Fibroblast of skin of left quadriceps (primary cell): Measurements from ENCODE around the gene ZSCAN32.

Source experiments
- DNase-seq, 2 experiments: peaks; one replicate each; pipeline ENCODE4 v3.0.0-alpha.2; 2013; ENCODE audit warnings: low read depth in 2 of 2

Gene ZSCAN32

GRCh38 chr16:3400779-3401688 lies at the start of gene ZSCAN32, which contains the start of gene ZNF174:
Gene ZSCAN32 (minus strand): TSS chr16:3401004. CDS start chr16:3397557, 3,447 bp downstream.
Gene ZNF174 (plus strand): TSS chr16:3401215. CDS start chr16:3402005, 790 bp downstream.
- peak; percentile 97 to 98 for DNase-seq

GRCh38 chr16:3444032-3444388 lies 43.2 kb upstream of the ZSCAN32 start:
- DNase-seq, result peak; percentile 27 to 28

DNA sequence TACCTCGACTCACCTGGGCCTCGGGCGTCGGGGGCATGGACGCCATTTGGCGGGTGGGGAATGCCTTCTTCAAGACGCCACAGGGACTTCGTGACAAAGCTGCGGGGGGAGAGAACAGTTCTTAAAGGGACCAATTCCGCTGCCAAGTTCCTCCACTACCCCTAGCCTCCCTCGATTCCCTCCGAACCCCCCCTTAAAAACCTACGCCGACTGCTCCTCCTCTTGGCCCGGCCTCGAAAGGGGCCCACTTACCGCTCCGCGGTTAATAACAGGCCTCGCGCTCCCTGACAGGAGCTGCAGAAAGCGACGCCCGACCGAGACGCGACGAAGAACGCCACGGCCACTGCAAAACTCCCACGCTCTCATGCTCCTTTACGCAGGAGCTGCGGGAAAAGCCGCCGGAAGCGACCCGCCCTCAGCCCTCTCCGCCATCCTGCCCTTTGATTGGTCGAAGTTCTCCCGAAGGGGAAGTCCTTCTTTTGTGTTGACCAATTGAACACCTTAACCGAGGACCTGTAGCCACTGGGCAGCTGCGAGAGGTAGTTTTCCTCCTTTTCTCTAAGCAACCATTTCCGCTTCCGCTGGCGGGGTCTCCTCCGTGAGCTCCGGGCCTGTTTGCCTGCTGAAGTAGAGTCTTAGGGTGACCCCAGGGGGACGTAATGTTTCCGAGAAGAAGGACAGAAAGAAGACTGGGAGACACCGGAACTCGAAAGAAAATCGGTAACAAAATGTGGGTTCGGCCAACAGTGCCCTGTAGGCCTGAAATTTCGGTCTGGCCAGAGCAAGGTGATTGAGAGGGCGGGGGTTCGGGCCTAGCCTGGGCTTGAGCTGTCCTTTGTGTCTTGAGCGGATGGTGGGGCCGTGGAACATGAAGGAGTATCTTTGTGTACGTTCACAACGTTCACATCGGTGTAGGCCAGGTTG lies 42.6 kb upstream of the ZSCAN32 start, which contains the start of the genes NAA60 and ZNF597:
Gene NAA60, plus strand, starts transcription at position 573 of the 924 bp plus-strand sequence. CDS start 32,548 bp downstream, outside the sequence.
Gene ZNF597, minus strand, starts transcription at position 397 of the 924 bp plus-strand sequence. Its CDS starts 351 bp downstream, at position 46.
- DNase-seq, result peak; percentile 83

DNA sequence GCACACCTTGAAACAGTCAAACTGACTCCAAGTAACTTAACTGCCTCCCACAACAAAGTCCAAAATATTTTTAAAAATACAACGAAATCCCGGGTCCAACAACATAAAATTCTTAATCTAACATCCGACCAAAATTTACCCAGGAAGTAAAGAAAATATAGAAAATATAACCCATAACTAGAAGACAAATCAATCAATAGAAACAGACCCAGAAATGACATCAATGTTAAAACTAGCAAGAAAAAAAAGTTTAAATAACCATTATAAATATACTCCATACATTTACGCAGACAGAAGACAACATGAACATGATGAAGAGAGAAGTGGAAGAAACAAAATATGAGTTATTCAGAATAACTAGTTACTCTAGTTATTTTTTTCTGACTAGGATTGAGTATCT lies 38.8 kb upstream of the ZSCAN32 start:
- DNase-seq, result no peak

DNA sequence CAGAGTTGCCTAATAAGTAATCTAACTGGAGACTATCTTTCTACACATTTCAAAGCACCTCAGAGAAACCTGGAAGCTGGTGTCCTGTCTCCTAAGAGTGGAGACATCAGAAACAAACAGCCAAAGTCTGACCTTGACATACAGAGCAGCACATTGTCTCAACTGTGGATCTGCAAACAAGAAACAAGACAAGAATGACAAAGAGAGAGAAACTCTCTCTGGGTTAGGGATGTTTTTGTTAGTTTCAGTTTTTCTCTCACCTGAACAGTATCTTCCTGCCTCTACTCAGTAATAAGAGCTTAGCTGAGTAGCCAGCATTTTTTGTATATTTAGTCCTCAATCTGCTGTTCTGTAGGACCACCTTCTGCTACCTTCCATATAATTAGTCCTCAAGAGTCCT lies 33.6 kb upstream of the ZSCAN32 start:
- DNase-seq, result no peak

GRCh38 chr16:3431779-3432219 lies 31.0 kb upstream of the ZSCAN32 start:
- DNase-seq, result no peak

- DNase-seq, result no peak
Measured at GRCh38 chr16:3413730-3414379, 13.1 kb upstream of the ZSCAN32 start.

DNA sequence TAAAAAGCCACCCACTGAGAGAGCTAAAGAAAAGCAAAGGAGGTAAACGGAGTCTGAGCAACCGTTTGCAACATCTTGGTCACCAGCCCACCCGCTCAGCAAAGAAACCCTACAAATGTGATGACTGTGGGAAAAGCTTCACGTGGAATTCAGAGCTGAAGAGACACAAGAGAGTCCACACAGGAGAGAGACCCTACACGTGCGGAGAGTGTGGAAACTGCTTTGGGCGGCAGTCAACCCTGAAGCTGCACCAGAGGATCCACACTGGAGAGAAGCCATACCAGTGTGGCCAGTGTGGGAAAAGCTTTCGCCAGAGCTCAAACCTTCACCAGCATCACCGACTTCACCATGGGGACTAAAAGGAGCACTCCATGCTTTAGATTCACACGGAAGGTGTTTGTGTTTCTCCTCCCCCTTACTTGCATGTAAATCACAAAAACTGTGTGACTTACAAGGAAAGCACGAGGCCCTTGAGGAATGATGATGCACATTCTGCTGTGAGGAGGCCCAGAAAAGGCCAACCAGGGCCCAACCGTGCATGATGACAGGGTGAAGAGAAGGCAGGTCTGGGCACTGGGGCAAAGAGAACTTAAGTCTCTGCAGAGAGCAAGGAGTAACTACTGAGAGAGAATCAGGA lies 7.9 kb upstream of the ZSCAN32 start:
- no peak for DNase-seq

DNA sequence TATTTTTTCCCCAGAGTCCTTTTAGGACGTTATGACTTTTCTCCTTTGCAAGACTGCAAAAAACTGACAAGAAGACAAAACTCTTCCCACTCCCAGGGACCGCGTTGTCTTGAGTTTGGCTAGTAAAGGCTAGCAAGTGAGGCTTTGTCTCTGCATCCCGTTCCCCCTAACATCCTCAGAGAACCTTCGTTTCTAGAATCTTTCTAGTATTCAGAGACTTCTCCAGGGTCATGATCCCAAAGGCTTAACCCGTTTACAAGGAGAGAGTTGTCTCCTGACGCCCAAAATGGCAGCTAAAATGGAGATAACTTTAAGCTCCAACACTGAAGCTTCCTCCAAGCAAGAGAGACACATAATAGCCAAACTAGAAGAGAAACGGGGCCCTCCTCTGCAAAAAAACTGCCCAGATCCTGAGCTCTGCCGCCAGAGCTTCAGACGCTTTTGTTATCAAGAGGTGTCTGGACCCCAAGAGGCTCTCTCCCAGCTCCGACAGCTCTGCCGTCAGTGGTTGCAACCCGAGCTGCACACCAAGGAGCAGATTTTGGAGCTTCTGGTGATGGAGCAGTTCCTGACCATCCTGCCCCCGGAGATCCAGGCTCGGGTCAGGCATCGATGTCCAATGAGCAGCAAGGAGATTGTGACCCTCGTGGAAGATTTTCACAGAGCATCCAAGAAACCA lies 1.1 kb upstream of the ZSCAN32 start:
- no peak for DNase-seq

GRCh38 chr16:3400446-3400778 lies 392 bp downstream of the ZSCAN32 start:
- no peak for DNase-seq

DNA sequence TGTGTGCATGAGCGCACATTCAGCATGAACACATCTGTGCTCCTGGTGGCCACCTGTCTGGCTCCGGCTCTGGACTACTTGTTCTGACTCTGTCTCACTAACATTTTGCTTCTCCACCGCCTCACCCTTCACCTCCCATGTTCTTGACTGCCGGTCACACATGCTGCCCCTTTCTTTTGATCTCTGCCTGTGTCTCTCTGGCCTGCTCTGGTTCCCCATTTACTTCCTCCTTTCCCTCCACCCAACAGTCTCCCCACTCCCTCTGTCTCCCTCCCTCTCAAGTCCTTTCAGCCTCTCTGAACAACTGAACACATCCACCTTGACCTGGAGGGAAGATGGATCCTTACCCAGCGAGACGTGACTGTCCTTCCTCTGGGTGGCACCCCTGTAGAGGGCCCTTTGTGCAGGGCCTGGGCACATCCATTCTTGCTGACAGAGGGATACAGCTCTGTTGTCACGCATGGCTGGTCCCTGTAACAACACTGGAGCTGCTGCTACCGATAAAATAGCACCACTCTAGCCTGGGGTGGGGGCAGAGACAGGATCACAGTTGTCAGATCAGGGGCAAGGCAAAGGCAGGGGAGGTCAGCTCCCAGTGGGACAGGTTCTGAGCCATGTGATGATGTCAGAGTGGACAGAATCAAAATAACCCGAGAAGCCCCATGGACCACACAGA lies 11.0 kb downstream of the ZSCAN32 start:
- no peak for DNase-seq

DNA sequence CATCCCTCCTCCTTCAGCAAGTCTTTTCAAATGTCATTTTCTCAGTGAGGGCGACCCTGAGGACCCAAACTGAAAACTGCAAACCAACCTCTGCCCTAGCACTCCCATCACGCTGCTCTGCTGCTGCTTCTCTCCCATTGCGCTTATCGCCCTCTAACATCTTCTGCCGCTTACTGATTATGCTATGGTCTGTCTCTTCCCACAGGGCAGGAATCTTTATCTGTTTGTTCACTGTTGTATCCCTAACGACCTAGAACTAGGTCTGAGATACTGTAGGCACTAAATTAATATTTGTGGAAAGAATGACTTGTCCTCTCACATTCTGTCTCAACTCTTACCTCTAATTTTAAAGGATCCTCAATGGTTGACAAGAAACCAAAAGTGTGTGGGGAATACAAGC lies 12.5 kb downstream of the ZSCAN32 start:
- DNase-seq, result no peak

DNA sequence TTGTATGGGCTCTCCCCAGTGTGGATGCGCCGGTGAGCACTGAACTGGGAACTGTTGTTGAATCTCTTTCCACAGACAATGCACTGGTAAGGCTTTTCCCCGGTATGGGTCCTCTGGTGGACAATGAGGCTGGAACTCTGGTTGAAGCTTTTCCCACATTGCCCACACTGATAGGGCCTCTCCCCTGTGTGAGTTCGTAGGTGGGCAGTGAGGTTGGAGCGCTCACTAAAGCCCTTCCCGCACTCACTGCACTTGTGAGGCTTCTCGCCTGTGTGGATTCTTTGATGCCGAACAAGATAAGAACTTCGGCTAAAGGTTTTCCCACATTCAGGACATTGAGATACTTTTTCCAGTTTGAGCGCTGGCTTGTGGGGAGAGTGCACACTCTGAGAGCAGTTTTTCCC lies 17.8 kb downstream of the ZSCAN32 start:
- no peak for DNase-seq

DNA sequence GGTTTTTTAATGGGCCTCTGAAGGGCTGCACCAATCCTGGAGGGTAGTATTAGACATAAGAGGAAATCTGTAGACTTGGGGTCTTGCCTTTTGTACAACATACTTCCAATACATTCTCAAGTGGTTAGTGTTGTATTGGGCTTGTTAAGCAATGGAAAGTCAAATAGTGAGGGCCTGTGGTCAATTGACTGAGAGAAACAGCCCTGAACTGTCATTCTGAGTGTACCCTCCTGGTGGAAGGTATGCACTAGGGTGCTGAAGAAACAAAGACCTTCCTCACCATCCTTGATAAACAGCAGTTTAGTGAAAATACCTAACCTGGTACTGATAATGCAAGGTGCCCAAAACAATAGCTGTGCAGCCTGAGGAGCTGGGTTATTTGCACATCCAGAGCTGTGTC lies 22.9 kb downstream of the ZSCAN32 start:
- DNase-seq, result no peak

DNA sequence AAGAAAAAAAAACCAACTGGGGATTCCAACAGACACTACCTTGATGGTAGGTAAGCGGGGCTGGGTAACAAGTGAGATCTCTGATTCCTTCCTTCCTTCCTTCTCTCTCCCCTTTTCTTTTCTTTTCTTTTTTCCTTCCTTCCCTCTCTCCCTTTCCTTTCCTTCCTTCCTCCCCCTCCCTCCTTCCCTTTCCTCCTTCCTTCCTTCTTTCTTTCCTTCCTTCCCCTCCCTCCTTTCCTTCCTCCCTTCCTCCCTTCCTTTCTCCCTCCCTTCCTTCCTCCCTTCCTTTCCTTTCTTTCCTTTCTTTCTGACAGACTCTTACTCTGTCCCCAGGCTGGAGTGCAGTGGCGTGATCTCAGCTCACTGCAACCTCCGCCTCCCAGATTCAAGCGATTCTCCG lies 25.1 kb downstream of the ZSCAN32 start:
- DNase-seq, result no peak

GRCh38 chr16:3369073-3369472 lies 31.7 kb downstream of the ZSCAN32 start:
- no peak for DNase-seq

DNA sequence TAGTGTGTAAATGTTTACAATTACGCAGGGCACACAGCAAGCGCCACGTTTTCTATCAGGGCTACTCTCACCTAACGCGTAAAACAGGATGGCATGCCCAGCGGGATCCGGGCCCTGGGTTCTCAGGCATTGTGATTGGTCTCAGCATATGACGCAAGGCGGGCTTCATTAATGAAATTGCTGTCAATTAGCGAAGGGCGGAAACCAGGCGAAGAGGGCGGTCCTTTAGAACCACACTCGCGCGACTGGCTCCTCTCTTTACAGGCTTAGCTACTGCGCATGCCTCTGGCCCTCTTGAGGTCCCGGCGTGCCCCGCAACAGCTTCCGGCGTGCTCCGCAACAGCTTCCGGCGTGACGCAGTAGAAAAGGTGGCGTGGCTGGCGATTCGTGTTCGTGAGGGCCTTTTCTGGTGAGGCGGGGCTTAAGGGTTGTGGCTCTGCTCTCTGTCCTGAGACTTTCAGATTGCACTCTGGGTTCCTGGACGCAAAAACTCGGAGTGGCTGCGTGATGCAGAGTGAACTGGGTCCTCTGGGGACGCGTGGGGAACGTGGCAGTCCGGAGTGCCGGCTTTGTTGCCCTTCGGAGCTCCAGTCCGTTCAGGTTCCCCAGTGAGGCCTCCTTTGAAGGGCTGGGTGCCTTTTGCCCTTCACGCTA lies 35.9 kb downstream of the ZSCAN32 start:
- peak; percentile 85 to 86 for DNase-seq

- no peak for DNase-seq
Measured at GRCh38 chr16:3363793-3364192, 37.0 kb downstream of the ZSCAN32 start.

GRCh38 chr16:3362931-3363330 lies 37.9 kb downstream of the ZSCAN32 start:
- DNase-seq, result no peak

DNA sequence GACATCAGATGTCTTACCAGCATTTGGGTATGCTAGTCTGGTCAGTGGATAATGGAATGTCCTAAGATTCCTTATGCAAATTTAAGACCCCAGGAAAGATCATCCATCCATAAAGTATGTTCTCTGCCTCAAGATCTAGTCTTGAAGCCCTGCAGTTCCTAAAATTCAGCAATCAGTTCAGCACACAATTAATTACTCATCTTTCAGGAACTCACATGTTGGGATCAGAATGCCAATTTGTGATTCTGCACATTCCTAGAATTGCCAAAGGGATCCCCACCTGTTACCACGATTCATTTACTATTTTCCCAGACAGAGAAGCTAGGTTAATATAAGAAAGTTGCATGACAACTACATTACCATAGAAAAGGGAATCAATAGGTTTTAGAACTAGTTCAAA lies 41.9 kb downstream of the ZSCAN32 start:
- DNase-seq, result no peak
